OCI-LY1 (cell line): Measurements from ENCODE around the gene KRABD2.

Source experiments
- H2AFZ ChIP-seq: fragments of 200-600 bp; sonication (generic), shearing (Covaris generic); 2 replicates; pipeline ENCODE4 v1.6.0; 2014; ENCODE audit warnings: antibody characterized with exemption, mild to moderate bottlenecking, low read length
- H3F3A ChIP-seq: fragments of 200-600 bp; sonication (generic), shearing (Covaris generic); 2 replicates; pipeline ENCODE4 v1.6.0; 2014; ENCODE audit warnings: mild to moderate bottlenecking, antibody characterized with exemption, low read length, moderate library complexity; ENCODE audit not compliant: insufficient read depth
- H3K27ac ChIP-seq: fragments of 200-600 bp; sonication (generic); 2 replicates; pipeline ENCODE4 v1.5.1; 2014; ENCODE audit warnings: low read length, mixed run types, mild to moderate bottlenecking, low read depth; ENCODE audit not compliant: poor library complexity, severe bottlenecking
- H3K27me3 ChIP-seq: fragments of 200-600 bp; sonication (generic); 2 replicates; pipeline ENCODE4 v1.6.0; 2014; ENCODE audit warnings: antibody characterized with exemption, mild to moderate bottlenecking, low read length, moderate library complexity; ENCODE audit not compliant: insufficient read depth
- H3K36me3 ChIP-seq: fragments of 200-600 bp; sonication (generic); 2 replicates; pipeline ENCODE4 v1.6.1; 2014; ENCODE audit warnings: mild to moderate bottlenecking, antibody characterized with exemption, low read length, moderate library complexity, mixed read lengths; ENCODE audit not compliant: insufficient read depth
- H3K4me1 ChIP-seq: fragments of 200-600 bp; sonication (generic); 2 replicates; pipeline ENCODE4 v1.5.1; 2014; ENCODE audit warnings: mild to moderate bottlenecking, low read length, moderate library complexity; ENCODE audit not compliant: insufficient read depth, severe bottlenecking
- H3K4me2 ChIP-seq: fragments of 200-600 bp; sonication (generic), shearing (Covaris generic); 2 replicates; pipeline ENCODE4 v1.6.1; 2014; ENCODE audit warnings: low read length
- H3K4me3 ChIP-seq: fragments of 200-600 bp; sonication (generic); 2 replicates; pipeline ENCODE4 v1.5.1; 2014; ENCODE audit warnings: low read length, low read depth, mild to moderate bottlenecking, mixed read lengths; ENCODE audit not compliant: poor library complexity, severe bottlenecking
- H3K79me2 ChIP-seq: fragments of 200-600 bp; shearing (Covaris generic); 2 replicates; pipeline ENCODE4 v1.6.1; 2016; ENCODE audit warnings: mixed run types, low read length, mixed read lengths; ENCODE audit not compliant: insufficient read depth
- H3K9ac ChIP-seq: fragments of 200-600 bp; sonication (generic), shearing (Covaris generic); 2 replicates; pipeline ENCODE4 v1.6.1; 2014; ENCODE audit warnings: mild to moderate bottlenecking, low read length, mixed read lengths
- H3K9me2 ChIP-seq: fragments of 200-600 bp; sonication (generic), shearing (Covaris generic); 2 replicates; pipeline ENCODE4 v1.6.1; 2014; ENCODE audit warnings: low read depth, mild to moderate bottlenecking, low read length, mixed read lengths
- H3K9me3 ChIP-seq: fragments of 200-600 bp; shearing (Covaris generic); 2 replicates; pipeline ENCODE4 v1.6.1; 2014; ENCODE audit warnings: low read length, mixed read lengths
- H4K20me1 ChIP-seq: fragments of 200-600 bp; sonication (generic), shearing (Covaris generic); 2 replicates; pipeline ENCODE4 v1.6.0; 2016; ENCODE audit warnings: mild to moderate bottlenecking, low read length; ENCODE audit not compliant: insufficient read depth
- EZH2 ChIP-seq: fragments of 200-600 bp; sonication (generic), shearing (Covaris generic); IDR thresholded peaks from 2 replicates; pipeline ENCODE4 v1.8.0; 2017; ENCODE audit warnings: borderline replicate concordance, mixed run types, mild to moderate bottlenecking, antibody characterized with exemption, low read length, moderate library complexity, mixed read lengths
- TF ChIP-seq, protein P1 (sequence below): fragments of 200-600 bp; sonication (generic), shearing (Covaris generic); IDR thresholded peaks from 2 replicates; pipeline ENCODE4 v1.5.1; 2017; ENCODE audit warnings: mild to moderate bottlenecking, antibody characterized with exemption, low read length, moderate library complexity, mixed read lengths

KRABD2 gene

DNA sequence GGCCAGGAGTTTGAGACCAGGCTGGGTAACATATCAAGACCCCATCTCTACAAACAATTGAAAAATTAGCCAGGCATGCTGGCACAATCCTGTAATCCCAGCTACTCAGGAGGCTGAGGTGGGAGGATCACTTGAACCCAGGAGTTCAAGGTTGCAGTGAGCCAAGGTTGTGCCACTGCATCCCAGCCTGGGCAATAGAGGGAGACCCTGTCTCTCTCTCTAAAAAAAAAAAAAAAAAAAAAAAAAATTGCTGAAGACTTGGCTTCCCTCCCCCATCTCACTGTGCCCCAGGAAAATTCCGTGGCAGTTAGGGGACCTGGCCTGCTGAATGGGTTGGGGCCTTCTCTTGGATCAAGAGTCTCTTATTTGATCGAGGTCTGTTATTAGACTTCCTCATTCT is 37.0 kb downstream of the KRABD2 start, which contains the start of gene ODF4:
ODF4 (plus strand) TSS at position 301 of the 400 bp plus-strand sequence. CDS start 212 bp downstream, outside the sequence.
- no peaks in the 10 kb centered on the region for H3K27me3 ChIP-seq
- H3K79me2 ChIP-seq: no peaks in the 10 kb centered on the region
- no peaks in the 10 kb centered on the region for H3K9me2 ChIP-seq
- H3K36me3 ChIP-seq: no peaks in the 10 kb centered on the region
- no peak within 1 kb of the TSS for H3K9ac ChIP-seq
- no peak for TF ChIP-seq EZH2
- TF ChIP-seq, protein P1, sequence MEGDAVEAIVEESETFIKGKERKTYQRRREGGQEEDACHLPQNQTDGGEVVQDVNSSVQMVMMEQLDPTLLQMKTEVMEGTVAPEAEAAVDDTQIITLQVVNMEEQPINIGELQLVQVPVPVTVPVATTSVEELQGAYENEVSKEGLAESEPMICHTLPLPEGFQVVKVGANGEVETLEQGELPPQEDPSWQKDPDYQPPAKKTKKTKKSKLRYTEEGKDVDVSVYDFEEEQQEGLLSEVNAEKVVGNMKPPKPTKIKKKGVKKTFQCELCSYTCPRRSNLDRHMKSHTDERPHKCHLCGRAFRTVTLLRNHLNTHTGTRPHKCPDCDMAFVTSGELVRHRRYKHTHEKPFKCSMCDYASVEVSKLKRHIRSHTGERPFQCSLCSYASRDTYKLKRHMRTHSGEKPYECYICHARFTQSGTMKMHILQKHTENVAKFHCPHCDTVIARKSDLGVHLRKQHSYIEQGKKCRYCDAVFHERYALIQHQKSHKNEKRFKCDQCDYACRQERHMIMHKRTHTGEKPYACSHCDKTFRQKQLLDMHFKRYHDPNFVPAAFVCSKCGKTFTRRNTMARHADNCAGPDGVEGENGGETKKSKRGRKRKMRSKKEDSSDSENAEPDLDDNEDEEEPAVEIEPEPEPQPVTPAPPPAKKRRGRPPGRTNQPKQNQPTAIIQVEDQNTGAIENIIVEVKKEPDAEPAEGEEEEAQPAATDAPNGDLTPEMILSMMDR: no peak
- H3K4me2 ChIP-seq: no peak within 1 kb of the TSS
- H3K4me3 ChIP-seq: no peak within 1 kb of the TSS
- H3K4me1 ChIP-seq: peaks cover 2% of the 10 kb centered on the region
- no peak within 1 kb of the TSS for H2AFZ ChIP-seq
- H3K9me3 ChIP-seq: no peaks in the 10 kb centered on the region
- no peaks in the 10 kb centered on the region for H4K20me1 ChIP-seq
- no peak within 1 kb of the TSS for H3K27ac ChIP-seq
- H3F3A ChIP-seq: no peaks in the 10 kb centered on the region

DNA sequence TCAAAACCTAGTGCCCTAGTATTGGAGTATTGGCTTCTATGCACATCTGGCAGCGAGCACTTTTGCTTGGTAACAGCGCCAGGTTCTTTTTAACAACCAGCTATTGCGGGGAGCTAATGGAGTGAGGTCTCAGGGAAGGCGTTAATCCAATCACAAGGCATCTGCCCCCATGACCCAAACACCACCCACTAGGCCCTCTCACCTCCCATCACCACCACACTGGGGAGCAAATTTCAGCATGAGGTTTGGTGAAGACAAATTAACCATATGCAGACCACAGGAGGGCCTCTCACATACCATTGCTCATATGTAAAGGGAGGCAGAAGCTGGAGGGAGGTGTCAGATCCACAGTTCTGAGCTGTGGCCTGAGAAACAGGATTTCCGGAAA is 37.8 kb downstream of the KRABD2 start:
- no peak overlapping the region for H2AFZ ChIP-seq
- H3K9ac ChIP-seq: no peak overlapping the region
- H3K4me2 ChIP-seq: no peak overlapping the region
- H3K27me3 ChIP-seq: no peaks in the 10 kb centered on the region
- H3K9me2 ChIP-seq: no peaks in the 10 kb centered on the region
- no peaks in the 10 kb centered on the region for H4K20me1 ChIP-seq
- no peak overlapping the region for H3K27ac ChIP-seq
- H3F3A ChIP-seq: no peaks in the 10 kb centered on the region
- no peak overlapping the region for H3K4me3 ChIP-seq
- no peak for TF ChIP-seq EZH2
- TF ChIP-seq, protein P1: no peak
- H3K4me1 ChIP-seq: peaks cover 2% of the 10 kb centered on the region
- H3K9me3 ChIP-seq: no peaks in the 10 kb centered on the region
- no peaks in the 10 kb centered on the region for H3K36me3 ChIP-seq
- H3K79me2 ChIP-seq: no peaks in the 10 kb centered on the region

DNA sequence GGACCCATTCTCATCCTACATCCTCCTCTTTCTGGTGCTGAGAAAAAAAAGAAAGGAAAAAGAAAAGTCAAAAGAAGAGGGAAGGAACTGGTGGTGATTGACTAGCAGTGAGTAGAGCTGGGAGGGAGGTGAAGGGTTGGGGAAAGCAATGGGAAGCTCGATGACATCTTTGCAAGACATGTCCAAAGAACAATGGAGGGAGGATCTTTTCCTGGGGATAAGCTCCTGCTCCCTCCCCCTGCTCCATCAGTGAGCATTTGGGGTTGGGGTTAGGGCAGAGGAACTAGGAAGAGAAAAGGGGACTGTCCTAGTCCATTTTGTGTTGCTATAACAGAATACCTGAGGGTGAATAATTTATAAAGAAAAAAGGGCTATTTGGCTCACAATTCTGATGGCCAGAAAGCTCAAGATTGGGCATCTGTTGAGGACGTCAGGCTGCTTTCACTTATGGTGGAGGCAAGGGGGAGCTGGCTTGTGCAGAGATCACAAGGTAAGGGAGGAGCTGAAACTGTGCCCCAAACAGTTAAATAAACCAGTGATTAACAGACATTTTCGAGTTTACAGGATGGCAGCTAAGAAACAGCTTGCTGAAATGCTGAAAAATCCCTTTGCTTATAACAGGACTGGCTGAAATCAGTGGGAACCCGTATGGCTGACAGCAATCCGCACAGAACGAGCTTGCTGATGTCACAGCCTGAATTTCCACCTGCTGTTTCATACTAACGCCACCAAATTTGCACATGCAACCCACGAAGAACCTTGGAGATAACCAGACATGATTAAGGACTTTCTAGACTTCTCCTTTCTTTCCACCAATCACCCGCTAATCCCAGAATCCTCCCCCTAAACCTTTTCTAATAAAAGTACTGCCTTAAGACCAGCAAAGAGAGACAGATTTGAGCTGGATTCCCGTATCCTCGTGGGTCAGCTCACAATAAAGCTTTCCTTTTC is 38.4 kb downstream of the KRABD2 start:
- TF ChIP-seq, protein P1: no peak
- no peak for TF ChIP-seq EZH2
- 0 out of 2 replicates have a peak overlapping the region, but pooled peaks have one; percentile 14 for H3K4me2 ChIP-seq

More for the DNA sequence above, 38.4 kb downstream of the KRABD2 start:
- no peak overlapping the region for H3K9ac ChIP-seq
- no peaks in the 10 kb centered on the region for H3K9me2 ChIP-seq
- H3K36me3 ChIP-seq: no peaks in the 10 kb centered on the region
- H3K9me3 ChIP-seq: no peaks in the 10 kb centered on the region
- no peak overlapping the region for H3K4me3 ChIP-seq
- no peaks in the 10 kb centered on the region for H3F3A ChIP-seq
- no peaks in the 10 kb centered on the region for H3K79me2 ChIP-seq
- no peak overlapping the region for H2AFZ ChIP-seq
- H3K27ac ChIP-seq: no peak overlapping the region
- H3K27me3 ChIP-seq: no peaks in the 10 kb centered on the region
- peaks cover 2% of the 10 kb centered on the region for H3K4me1 ChIP-seq
- no peaks in the 10 kb centered on the region for H4K20me1 ChIP-seq
